ENCODE measurements around the gene LGR6.

DNA sequence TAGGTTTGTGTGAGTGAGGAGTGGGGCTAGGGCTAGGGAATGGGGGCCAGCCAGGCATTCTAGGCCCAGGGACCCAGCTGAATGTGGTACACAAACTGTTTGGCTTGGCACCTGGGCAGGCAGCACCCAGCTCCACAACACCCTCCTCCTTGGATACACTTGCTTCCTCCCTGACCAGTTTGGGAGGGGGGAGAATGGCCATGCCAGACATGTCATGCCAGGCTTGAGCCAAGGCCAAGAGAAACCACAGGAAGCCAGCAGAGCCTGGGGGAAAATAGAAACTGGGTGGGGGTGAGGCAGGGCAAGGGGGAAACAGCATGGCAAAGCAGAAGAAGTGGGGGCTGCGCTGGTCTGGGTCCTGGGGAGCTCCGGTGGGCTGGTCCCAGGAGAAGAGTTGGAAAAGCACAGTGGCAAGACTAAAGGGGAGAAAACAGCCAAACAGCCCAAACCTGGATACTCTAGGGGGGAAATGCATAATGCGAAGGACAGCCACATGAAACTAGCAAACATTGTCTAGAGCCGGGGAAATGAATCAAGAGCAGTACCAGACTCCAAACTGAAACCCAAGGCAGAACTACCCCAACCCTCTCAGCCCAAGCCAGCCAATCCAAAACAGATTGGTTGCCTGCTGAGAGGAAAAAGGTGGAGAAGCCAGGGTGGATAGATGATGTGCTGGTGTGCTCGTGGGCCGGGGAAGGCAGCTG is 47.9 kb downstream of the LGR6 start:
- TF ChIP-seq SUZ12 (IDR thresholded peaks at IDR 0.05; ENCODE audit: extremely low read depth, insufficient read depth, insufficient read length) (no peak), YY1 (IDR thresholded peaks at IDR 0.05; ENCODE audit: insufficient read depth, insufficient read length) (no peak), ZNF274 (IDR thresholded peaks at IDR 0.05; ENCODE audit: low read depth, low read length) (no peak)

Data from NT2/D1 (cell line).